Parathyroid adenoma (tissue), 2 donors: ENCODE data around the gene MAPKAPK3.

Experiments
- H2AFZ ChIP-seq: fragments of 300-600 bp; sonication (generic); one replicate; pipeline ENCODE4 v1.7.0; 2017; ENCODE audit warnings: antibody characterized with exemption, mild to moderate bottlenecking
- H3K27ac ChIP-seq: fragments of 300-600 bp; sonication (generic); one replicate; pipeline ENCODE4 v1.7.0; 2017
- H3K27me3 ChIP-seq: fragments of 300-600 bp; sonication (generic); one replicate; pipeline ENCODE4 v1.7.0; 2017; ENCODE audit warnings: low read length; ENCODE audit not compliant: control insufficient read depth, insufficient read depth
- H3K36me3 ChIP-seq: fragments of 300-600 bp; sonication (generic); one replicate; pipeline ENCODE4 v1.7.0; 2017; ENCODE audit warnings: low read length; ENCODE audit not compliant: control insufficient read depth, insufficient read depth
- H3K4me1 ChIP-seq: fragments of 300-600 bp; sonication (generic); one replicate; pipeline ENCODE4 v1.7.0; 2017; ENCODE audit warnings: control low read depth
- H3K4me2 ChIP-seq: fragments of 300-600 bp; sonication (generic); one replicate; pipeline ENCODE4 v1.7.0; 2017; ENCODE audit warnings: low read length
- H3K4me3 ChIP-seq: fragments of 300-600 bp; sonication (generic); one replicate; pipeline ENCODE4 v1.7.0; 2017; ENCODE audit warnings: low read depth, low read length
- H3K79me2 ChIP-seq: fragments of 300-600 bp; sonication (generic); one replicate; pipeline ENCODE4 v1.7.0; 2017; ENCODE audit warnings: control low read depth
- H3K9ac ChIP-seq: fragments of 300-600 bp; sonication (generic); one replicate; pipeline ENCODE4 v1.7.0; 2017; ENCODE audit warnings: mild to moderate bottlenecking
- H3K9me3 ChIP-seq: fragments of 300-600 bp; sonication (generic); one replicate; pipeline ENCODE4 v1.7.0; 2017; ENCODE audit warnings: low read length; ENCODE audit not compliant: control insufficient read depth
- TF ChIP-seq, protein P1 (sequence below): fragments of 300-600 bp; sonication (generic); IDR thresholded peaks from one replicate; pipeline ENCODE4 v1.7.0; 2017; ENCODE audit warnings: antibody characterized with exemption, mild to moderate bottlenecking
- donor health status: primary hyperparathyroidism.

MAPKAPK3 gene

DNA sequence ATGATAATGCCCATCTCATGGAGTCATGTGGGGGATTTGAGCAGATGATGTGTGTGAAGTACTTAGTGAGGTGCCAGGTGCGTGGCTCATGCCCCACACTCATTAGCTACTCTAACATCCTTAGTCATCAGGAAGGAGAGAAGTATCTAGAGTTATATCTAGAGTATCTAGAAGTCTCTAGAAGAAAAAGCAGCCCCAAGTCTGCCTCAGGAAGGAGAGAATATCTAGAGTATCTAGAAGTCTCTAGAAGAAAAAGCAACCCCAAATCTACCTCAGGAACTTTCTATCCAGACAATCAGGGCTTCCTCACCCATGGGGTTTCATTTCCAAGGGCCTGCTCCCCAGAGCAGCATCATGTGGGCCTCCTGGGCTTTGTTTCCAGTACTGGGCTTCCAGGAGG is 33.1 kb downstream of the MAPKAPK3 start:
- H3K27me3 ChIP-seq = no peaks in the 10 kb centered on the region
- no peaks in the 10 kb centered on the region for H3K79me2 ChIP-seq
- no peaks in the 10 kb centered on the region for H3K4me1 ChIP-seq
- no peak overlapping the region for H3K9ac ChIP-seq
- no peaks in the 10 kb centered on the region for H3K9me3 ChIP-seq
- H3K4me3 ChIP-seq = no peak overlapping the region
- no peak overlapping the region for H2AFZ ChIP-seq
- H3K4me2 ChIP-seq = no peak overlapping the region
- H3K27ac ChIP-seq = no peak overlapping the region
- TF ChIP-seq, protein P1, sequence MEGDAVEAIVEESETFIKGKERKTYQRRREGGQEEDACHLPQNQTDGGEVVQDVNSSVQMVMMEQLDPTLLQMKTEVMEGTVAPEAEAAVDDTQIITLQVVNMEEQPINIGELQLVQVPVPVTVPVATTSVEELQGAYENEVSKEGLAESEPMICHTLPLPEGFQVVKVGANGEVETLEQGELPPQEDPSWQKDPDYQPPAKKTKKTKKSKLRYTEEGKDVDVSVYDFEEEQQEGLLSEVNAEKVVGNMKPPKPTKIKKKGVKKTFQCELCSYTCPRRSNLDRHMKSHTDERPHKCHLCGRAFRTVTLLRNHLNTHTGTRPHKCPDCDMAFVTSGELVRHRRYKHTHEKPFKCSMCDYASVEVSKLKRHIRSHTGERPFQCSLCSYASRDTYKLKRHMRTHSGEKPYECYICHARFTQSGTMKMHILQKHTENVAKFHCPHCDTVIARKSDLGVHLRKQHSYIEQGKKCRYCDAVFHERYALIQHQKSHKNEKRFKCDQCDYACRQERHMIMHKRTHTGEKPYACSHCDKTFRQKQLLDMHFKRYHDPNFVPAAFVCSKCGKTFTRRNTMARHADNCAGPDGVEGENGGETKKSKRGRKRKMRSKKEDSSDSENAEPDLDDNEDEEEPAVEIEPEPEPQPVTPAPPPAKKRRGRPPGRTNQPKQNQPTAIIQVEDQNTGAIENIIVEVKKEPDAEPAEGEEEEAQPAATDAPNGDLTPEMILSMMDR = no peak
- H3K36me3 ChIP-seq = no peaks in the 10 kb centered on the region

DNA sequence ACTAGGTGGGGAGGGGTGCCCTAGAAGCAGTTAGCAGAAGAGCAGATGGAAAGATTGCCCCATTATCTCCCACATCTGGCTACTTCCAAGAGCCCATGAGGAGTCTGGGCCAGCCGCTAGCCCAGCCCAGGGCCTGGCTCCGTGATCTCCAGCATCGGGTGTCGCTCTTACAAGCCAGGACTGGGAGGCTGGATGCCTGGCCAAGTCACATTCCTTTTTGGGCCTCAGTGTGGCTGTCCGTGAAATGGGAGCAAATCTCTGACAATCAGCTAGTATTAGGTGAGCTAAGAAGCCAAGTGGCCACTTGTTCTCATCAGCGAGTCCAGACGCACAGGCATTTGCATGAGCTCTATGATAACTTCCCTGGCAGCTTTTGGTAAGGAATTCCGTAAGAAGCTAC is 34.5 kb downstream of the MAPKAPK3 start:
- Histone ChIP-seq H3K4me1 (peaks cover 3% of the 10 kb centered on the region), H3K4me3 (no peak overlapping the region), H3K27me3 (no peaks in the 10 kb centered on the region), H3K36me3 (no peaks in the 10 kb centered on the region), H3K79me2 (no peaks in the 10 kb centered on the region), H3K9me3 (no peaks in the 10 kb centered on the region), H3K27ac (no peak overlapping the region), H3K9ac (no peak overlapping the region), H2AFZ (no peak overlapping the region), H3K4me2 (no peak overlapping the region)
- TF ChIP-seq, protein P1 = no peak

DNA sequence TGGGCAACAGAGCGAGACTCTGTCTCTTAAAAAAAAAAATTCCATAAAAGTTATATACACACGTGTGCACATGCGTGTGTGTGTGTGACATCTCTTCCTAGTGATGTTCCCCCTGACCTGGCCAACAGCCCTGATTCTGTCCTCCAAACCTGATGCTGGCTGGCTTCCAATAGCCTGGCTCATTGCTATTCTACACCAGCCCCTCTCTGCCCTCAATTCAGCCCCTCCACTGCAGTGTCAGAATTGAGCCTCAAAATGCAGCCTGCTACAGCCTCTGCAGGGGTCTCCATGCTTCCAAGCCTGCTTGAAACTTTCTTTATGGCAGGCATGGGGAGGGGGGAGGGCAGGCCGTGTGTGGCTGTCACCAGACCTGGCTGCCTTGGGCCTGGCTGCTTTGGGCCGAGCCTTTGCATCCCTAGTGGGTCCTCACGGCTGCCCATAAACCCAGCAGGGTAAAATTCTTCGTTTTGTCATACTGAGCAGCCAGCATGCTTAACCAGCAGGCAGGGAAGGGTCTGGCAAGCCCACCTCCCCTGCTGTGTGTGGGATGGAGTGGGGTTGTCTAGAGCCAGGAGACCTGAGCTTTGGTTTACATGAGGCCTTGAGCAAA is 35.1 kb downstream of the MAPKAPK3 start:
- H3K4me2 ChIP-seq = no peak overlapping the region
- no peaks in the 10 kb centered on the region for H3K9me3 ChIP-seq
- no peak overlapping the region for H3K27ac ChIP-seq
- no peak overlapping the region for H2AFZ ChIP-seq
- no peaks in the 10 kb centered on the region for H3K79me2 ChIP-seq
- no peak overlapping the region for H3K9ac ChIP-seq
- no peaks in the 10 kb centered on the region for H3K36me3 ChIP-seq
- TF ChIP-seq, protein P1 = no peak
- H3K4me1 ChIP-seq = peaks cover 6% of the 10 kb centered on the region
- no peaks in the 10 kb centered on the region for H3K27me3 ChIP-seq
- no peak overlapping the region for H3K4me3 ChIP-seq

DNA sequence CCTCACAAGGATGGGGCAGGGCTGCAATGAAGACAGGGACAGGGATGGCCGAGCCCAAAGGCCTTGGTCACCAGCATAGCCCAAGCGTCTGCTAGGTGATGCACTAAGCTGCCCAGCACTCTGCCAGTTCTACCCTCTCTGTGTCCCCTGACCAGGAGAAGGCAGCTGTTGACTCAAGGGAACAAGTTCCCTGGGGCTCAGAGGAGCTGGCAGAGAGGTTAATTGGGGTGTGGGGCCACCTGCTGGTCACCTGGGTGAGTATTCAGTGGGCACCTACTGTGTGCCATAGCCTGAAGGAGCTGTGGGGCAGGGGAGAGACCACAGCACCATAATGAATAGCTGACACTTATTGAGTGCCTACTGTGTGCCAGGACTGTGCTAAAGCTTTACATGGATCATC is 35.8 kb downstream of the MAPKAPK3 start:
- H3K27ac ChIP-seq = no peak overlapping the region
- H3K27me3 ChIP-seq = no peaks in the 10 kb centered on the region
- H3K9ac ChIP-seq = no peak overlapping the region
- no peaks in the 10 kb centered on the region for H3K79me2 ChIP-seq
- H3K4me2 ChIP-seq = no peak overlapping the region
- H3K4me3 ChIP-seq = no peak overlapping the region
- no peaks in the 10 kb centered on the region for H3K36me3 ChIP-seq
- TF ChIP-seq, protein P1 = peak; percentile 42
- H2AFZ ChIP-seq = no peak overlapping the region
- H3K9me3 ChIP-seq = no peaks in the 10 kb centered on the region
- peaks cover 6% of the 10 kb centered on the region for H3K4me1 ChIP-seq

DNA sequence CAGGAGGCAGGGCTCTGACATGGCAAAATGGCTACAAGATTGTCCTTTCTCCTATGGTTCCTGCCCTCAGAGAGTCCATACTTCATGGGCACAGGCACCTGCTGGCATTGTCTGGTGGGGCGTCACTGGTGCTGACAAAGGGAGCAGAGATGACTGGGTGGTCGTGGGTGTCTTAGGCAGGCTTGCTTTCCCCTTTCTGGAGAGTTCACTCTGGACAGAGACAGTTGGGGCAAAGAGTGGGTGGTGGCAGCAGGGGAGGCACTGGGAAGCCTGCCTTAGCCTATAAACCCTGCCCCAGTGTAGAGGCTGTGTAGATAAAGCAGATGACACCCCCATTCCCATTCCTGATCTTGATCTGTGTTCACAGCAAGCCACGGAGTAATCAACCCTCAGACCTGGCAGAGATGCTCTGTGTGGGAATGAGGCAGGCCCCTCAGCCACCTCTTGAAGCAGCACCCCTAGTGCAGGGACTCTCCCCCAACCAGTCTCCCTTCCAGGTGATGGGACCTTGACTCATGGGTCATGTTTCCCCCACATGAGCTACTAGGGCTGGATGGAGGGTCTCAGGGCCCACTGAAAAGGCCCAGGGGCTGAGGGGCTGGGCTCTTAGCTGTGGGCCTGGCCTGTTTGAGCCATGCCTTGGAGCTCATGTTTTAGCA is 37.1 kb downstream of the MAPKAPK3 start:
- H3K4me2 ChIP-seq = no peak overlapping the region
- no peaks in the 10 kb centered on the region for H3K79me2 ChIP-seq
- H3K4me3 ChIP-seq = no peak overlapping the region
- H3K4me1 ChIP-seq = peaks cover 6% of the 10 kb centered on the region
- H3K27me3 ChIP-seq = no peaks in the 10 kb centered on the region
- no peaks in the 10 kb centered on the region for H3K9me3 ChIP-seq
- no peaks in the 10 kb centered on the region for H3K36me3 ChIP-seq
- no peak overlapping the region for H2AFZ ChIP-seq
- TF ChIP-seq, protein P1 = no peak
- H3K27ac ChIP-seq = no peak overlapping the region
- H3K9ac ChIP-seq = no peak overlapping the region
